K562 (cell line): ENCODE measurements around the gene RAMP2. TPM values are rescaled to one million over a fixed set of nuclear protein-coding genes. Genes with fewer than 3 reads are reported as not detected.

Experiments
- ATAC-seq: fragments of 200-7000 bp; cut with Tn5 transposase; 3 replicates; pipeline ENCODE4 v1.9.1; 2020; ENCODE audit warnings: moderate library complexity
- BruUV-seq: library from RNA; stranded (reverse); fragments of 400-500 nt; replicated peaks from 2 replicates; lab custom pipeline; 2021; lab: Mats Ljungman, UMichigan
- CTCF ChIA-PET: fragments of 300-600 bp; formaldehyde crosslinking; extraction: SDS; loops from one replicate; lab custom pipeline; 2021; ENCODE audit warnings: low intra/inter-chr PET ratio; lab: Yijun Ruan, JAX
- POLR2A ChIA-PET: fragments of 300-600, 350-650 bp; sonication (Branson Sonifier 250); formaldehyde crosslinking; extraction: SDS; loops from one replicate; lab custom pipeline; 2021; ENCODE audit warnings: antibody characterized with exemption, inconsistent platforms; lab: Yijun Ruan, JAX
- DNase-seq, 4 experiments: peaks; one replicate each; pipeline versions ENCODE4 v3.0.0 to v3.0.0-alpha.2; 2011 to 2018; ENCODE audit warnings: low spot score in 3 of 4, mixed read lengths in 3 of 4; ENCODE audit errors: extremely low read depth in 1 of 4
- FAIRE-seq: peaks from 2 replicates; lab custom pipeline; 2011; peaks lifted over from hg19 to GRCh38; lab: Jason Lieb, UNC
- H2AFZ ChIP-seq: 2 replicates; pipeline ENCODE4 v1.6.0; 2011; ENCODE audit warnings: low read depth, low read length, control low read depth, inconsistent platforms
- H3K27ac ChIP-seq: fragments of 200-600 bp; 3 replicates; pipeline ENCODE4 v1.8.0; 2011; ENCODE audit warnings: low read depth, mild to moderate bottlenecking, control low read depth, inconsistent platforms, low read length, moderate library complexity, mixed read lengths; ENCODE audit errors: extremely low read depth
- H3K27me3 ChIP-seq, 2 experiments: fragments of 300-600 bp in 1 of 2; 2 replicates in 1 of 2; 3 replicates in 1 of 2; pipeline versions ENCODE4 v1.6.0 to v1.8.0; 2011; ENCODE audit warnings: inconsistent platforms in 2 of 2, low read length in 2 of 2, mild to moderate bottlenecking in 1 of 2, mixed read lengths in 1 of 2, moderate library complexity in 1 of 2; ENCODE audit not compliant: control insufficient read depth in 2 of 2, insufficient read depth in 2 of 2
- H3K36me3 ChIP-seq: fragments of 300-600 bp; 3 replicates; pipeline ENCODE4 v1.8.0; 2011; ENCODE audit warnings: mild to moderate bottlenecking, low read length, inconsistent platforms; ENCODE audit not compliant: control insufficient read depth, insufficient read depth
- H3K4me1 ChIP-seq, 2 experiments: fragments of 200-600 bp in 1 of 2; replicated peaks in 1 of 2; 2 replicates in 1 of 2; 3 replicates in 1 of 2; pipeline versions ENCODE4 v1.5.1 to v1.8.0; 2011; ENCODE audit warnings: inconsistent platforms in 2 of 2, low read length in 2 of 2, mild to moderate bottlenecking in 1 of 2, mixed read lengths in 1 of 2, moderate library complexity in 1 of 2; ENCODE audit not compliant: control insufficient read depth in 2 of 2, insufficient read depth in 2 of 2
- H3K4me2 ChIP-seq: 2 replicates; pipeline ENCODE4 v1.6.1; 2011; ENCODE audit warnings: low read length, control low read depth, inconsistent platforms, mixed read lengths; ENCODE audit not compliant: insufficient read depth
- H3K4me3 ChIP-seq: fragments of 200-600 bp; sonication (generic), shearing (Covaris generic); 2 replicates; pipeline ENCODE4 v1.5.1; 2016; ENCODE audit warnings: control low read depth, inconsistent platforms
- H3K79me2 ChIP-seq: fragments of 200-600 bp; 3 replicates; pipeline ENCODE4 v1.8.0; 2011; ENCODE audit warnings: low read length, inconsistent platforms; ENCODE audit not compliant: control insufficient read depth, insufficient read depth
- H3K9ac ChIP-seq, 2 experiments: 2 replicates each; pipeline versions ENCODE4 v1.6.0 to v1.6.1; 2011; ENCODE audit warnings: low read depth in 2 of 2, low read length in 2 of 2, control low read depth in 1 of 2, inconsistent platforms in 1 of 2, mild to moderate bottlenecking in 1 of 2, mixed read lengths in 1 of 2; ENCODE audit not compliant: insufficient read depth in 1 of 2
- H3K9me1 ChIP-seq: one replicate; pipeline ENCODE4 v1.6.0; 2011; ENCODE audit warnings: inconsistent platforms, mild to moderate bottlenecking, low read length, moderate library complexity; ENCODE audit not compliant: control insufficient read depth, insufficient read depth
- H3K9me3 ChIP-seq: replicated peaks from 2 replicates; pipeline ENCODE4 v1.5.1; 2011; ENCODE audit warnings: low read depth, low read length, inconsistent platforms; ENCODE audit not compliant: control insufficient read depth, insufficient read depth
- H4K20me1 ChIP-seq: replicated peaks from 2 replicates; pipeline ENCODE4 v1.6.1; 2011; ENCODE audit warnings: low read length, inconsistent platforms, mixed read lengths; ENCODE audit not compliant: control insufficient read depth, insufficient read depth
- BMI1 ChIP-seq: fragments of 150-350 bp; IDR thresholded peaks from 2 replicates; pipeline ENCODE4 v1.6.1; 2014; ENCODE audit warnings: low read length
- ETS1 ChIP-seq: conservative IDR thresholded peaks from 2 replicates; pipeline ENCODE4 v1.6.1; 2011; ENCODE audit warnings: low read depth, mild to moderate bottlenecking, low read length; ENCODE audit not compliant: control insufficient read depth
- SMARCB1 ChIP-seq: IDR thresholded peaks from 2 replicates; pipeline ENCODE4 v1.6.1; 2011; ENCODE audit warnings: improper control_type of control experiment, low read depth; ENCODE audit not compliant: insufficient read length
- TOE1 ChIP-seq, 2 experiments: fragments of 450-650 bp in 1 of 2; sonication (generic) in 1 of 2; formaldehyde crosslinking in 1 of 2; IDR thresholded peaks; 2 replicates each; pipeline versions ENCODE4 v1.7.1 to v1.8.0; 2016 to 2022; ENCODE audit warnings: borderline replicate concordance in 2 of 2, mild to moderate bottlenecking in 2 of 2, antibody characterized with exemption in 1 of 2, inconsistent platforms in 1 of 2, low read depth in 1 of 2, missing genetic modification reagents in 1 of 2, moderate library complexity in 1 of 2
- TSHZ1 ChIP-seq: fragments of 250-450 bp; sonication (Bioruptor Pico); IDR thresholded peaks from 2 replicates; pipeline ENCODE4 v1.4.0; 2020; ENCODE audit warnings: mild to moderate bottlenecking, moderate library complexity
- ZNF280B ChIP-seq: fragments of 250-450 bp; sonication (Bioruptor Pico); IDR thresholded peaks from 2 replicates; pipeline ENCODE4 v1.5.1; 2021; ENCODE audit warnings: mild to moderate bottlenecking
- ZNF583 ChIP-seq: fragments of 250-450 bp; sonication (Bioruptor Pico); IDR thresholded peaks from 2 replicates; pipeline ENCODE4 v1.4.0; 2020
- WGBS: fragments of 100-300 bp; shearing (Covaris generic); methylation state at CpG from one replicate; pipeline ENCODE4 v1.1.6; 2016; ENCODE audit warnings: low coverage, mixed read lengths; ENCODE audit not compliant: insufficient coverage; ENCODE audit errors: missing lambda C conversion rate; 5-methylcytosine and 5-hydroxymethylcytosine counted together
- in situ Hi-C: fragments of 300-500 bp; cut with MboI; formaldehyde crosslinking; loops from 4 replicates; pipeline ENCODE4 v1.15.0; 2018; ENCODE audit warnings: inconsistent platforms, mixed read lengths
- intact Hi-C: fragments of 100-400 bp; cut with micrococcal nuclease; formaldehyde crosslinking; loops from 2 replicates; pipeline ENCODE4 v1.14.2; 2022
- polyA plus RNA-seq, 8 experiments: library from polyadenylated mRNA; depleted of rRNA in 4 of 8; stranded (reverse) in 5 of 8; unstranded in 3 of 8; fragments of >200 nt; fragmentation: Nextera tagmentation in 2 of 8; fragmentation: Illumina TruSeq in 1 of 8; extraction: Ambion mirVana in 2 of 8; extraction: Trizol in 1 of 8; gene quantifications; 2 replicates each; pipeline versions ENCODE4 v1.2.1 to v1.2.3, GENCODE V29; 2011 to 2014; ENCODE audit warnings: inconsistent platforms in 1 of 8, missing spikeins in 1 of 8
- total RNA-seq, 7 experiments: library from RNA; depleted of rRNA in 6 of 7; stranded (reverse); fragments of >200 nt in 6 of 7; fragmentation: Illumina TruSeq in 2 of 7; extraction: Trizol in 2 of 7; gene quantifications; 2 replicates each; pipeline versions ENCODE4 v1.2.1 to v1.2.3, GENCODE V29; 2011 to 2021; ENCODE audit warnings: low replicate concordance in 1 of 7

Gene RAMP2
- total and polyA plus RNA-seq, 9 of the 15 experiments (the other 6 are each of a cell fraction or from before 2014, with no cell fraction given): not detected

GRCh38 chr17:42783062-42783790 lies 22.2 kb downstream of the RAMP2 start:
- no peaks in the 10 kb centered on the region for H4K20me1 ChIP-seq
- H3K27ac ChIP-seq: no peak overlapping the region
- H3K36me3 ChIP-seq: peaks cover 73% of the 10 kb centered on the region
- BruUV-seq: no TSS peak
- TF ChIP-seq ZNF583 (CRISPR knock-in tag) (no peak), ETS1 (0 out of 2 replicates have a peak, but pooled peaks have one; percentile 4)
- no peak overlapping the region for H2AFZ ChIP-seq
- DNase-seq (no peak), FAIRE-seq (no peak), ATAC-seq (no peak)
- H3K27me3 ChIP-seq: no peaks in the 10 kb centered on the region
- peaks cover 33% of the 10 kb centered on the region for H3K79me2 ChIP-seq
- H3K4me2 ChIP-seq: no peak overlapping the region
- H3K9me1 ChIP-seq: no peaks in the 10 kb centered on the region
- no peak overlapping the region for H3K4me3 ChIP-seq
- in situ Hi-C loops (no loop called here), intact Hi-C loops (no loop called here)
- 88% methylated on average over 9 of the region's 9 CpGs for WGBS
- ChIA-PET CTCF (no interaction called here), POLR2A (interaction anchor here (0.7 to 5.2 kb wide), 3 partner anchors 10 to 36 kb away, joined by 3 to 47 read pairs (median 4); partner anchors contain the start of genes CNTD1, COA3 and VPS25)
- peak overlapping the region in 1 of 2 experiments; percentile 98; a peak in 2 of 4 replicates for H3K9ac ChIP-seq
- H3K4me1 ChIP-seq: peaks cover 28 to 79% of the 10 kb centered on the region in 2 experiments; a peak in 4 of 5 replicates
- H3K9me3 ChIP-seq: no peaks in the 10 kb centered on the region

GRCh38 chr17:42783791-42784138 lies 22.7 kb downstream of the RAMP2 start:
- Histone ChIP-seq H4K20me1 (no peaks in the 10 kb centered on the region), H3K27ac (no peak overlapping the region), H3K36me3 (peaks cover 73% of the 10 kb centered on the region), H3K9me3 (no peaks in the 10 kb centered on the region), H3K27me3 (no peaks in the 10 kb centered on the region), H3K9me1 (no peaks in the 10 kb centered on the region), H3K4me2 (no peak overlapping the region), H3K9ac (no peak overlapping the region), H2AFZ (no peak overlapping the region), H3K79me2 (peaks cover 33% of the 10 kb centered on the region), H3K4me3 (no peak overlapping the region), H3K4me1 (peaks cover 23 to 74% of the 10 kb centered on the region in 2 experiments; a peak in 4 of 5 replicates)
- no peak for DNase-seq
- no TSS peak for BruUV-seq
- POLR2A ChIA-PET: interaction anchor here (1.5 to 5.2 kb wide), 2 partner anchors 10 to 12 kb away, joined by 4 to 47 read pairs; partner anchors contain the start of genes CNTD1, COA3 and VPS25
- no peak for FAIRE-seq
- WGBS: 98% methylated on average over 15 of the region's 22 CpGs
- in situ Hi-C loops (no loop called here), intact Hi-C loops (no loop called here)
- no peak for ATAC-seq
- CTCF ChIA-PET: no interaction called here
- TF ChIP-seq ZNF280B (CRISPR knock-in tag) (no peak), BMI1 (no peak), TOE1 (IDR thresholded peaks at IDR 0.05; ENCODE audit: borderline replicate concordance) (no peak), TOE1 (CRISPR knock-in tag; IDR thresholded peaks at IDR 0.05; ENCODE audit: borderline replicate concordance, low read depth) (no peak), TSHZ1 (CRISPR knock-in tag) (no peak), SMARCB1 (no peak)
